HG02938 (cell line): ENCODE results near the gene FAM83G.

Experiments used
- ATAC-seq: cut with Tn5 transposase; IDR thresholded peaks from one replicate; pipeline ENCODE4 v1.9.1; 2021; ENCODE audit warnings: mild to moderate bottlenecking, moderate library complexity; ENCODE audit not compliant: unreplicated experiment

Gene FAM83G

DNA sequence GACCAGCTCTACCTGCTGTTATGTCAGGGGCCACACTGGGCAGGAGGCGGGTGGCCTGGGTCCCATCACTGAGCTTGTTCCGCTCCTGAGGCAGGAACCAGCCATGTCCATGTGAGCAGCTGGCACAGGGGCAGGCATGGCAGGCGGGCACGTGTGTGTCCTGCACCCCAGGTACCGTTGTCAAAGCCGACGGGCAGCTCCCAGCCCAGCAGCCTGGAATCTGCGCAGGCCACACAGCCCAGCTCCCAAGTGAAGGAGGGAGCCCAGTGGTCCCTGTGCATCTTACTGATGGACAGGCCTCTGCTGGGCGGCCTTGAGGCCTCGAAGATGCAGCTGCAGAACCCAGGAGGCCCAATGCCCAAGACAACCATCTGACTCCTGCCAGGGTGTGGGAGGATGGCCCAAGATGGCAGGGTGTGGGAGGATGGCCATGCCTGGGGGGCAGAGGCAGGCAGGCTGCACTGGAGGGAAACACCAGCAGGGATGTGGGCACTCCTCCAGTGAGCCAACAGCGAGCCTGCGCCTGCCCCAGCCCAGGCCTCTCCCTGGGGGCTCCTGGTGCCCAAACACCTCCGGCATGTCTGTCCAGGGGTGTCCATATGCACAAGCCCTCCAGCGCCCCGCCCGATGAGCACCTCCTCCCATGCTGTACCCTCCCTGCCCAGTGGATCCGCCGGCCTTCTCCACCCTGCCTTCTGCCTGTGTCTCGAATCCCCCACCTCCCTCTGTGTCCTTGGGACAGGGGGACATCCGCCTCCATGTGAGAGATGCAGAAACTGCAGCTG lies 12.8 kb downstream of the FAM83G start:
- no peak for ATAC-seq

DNA sequence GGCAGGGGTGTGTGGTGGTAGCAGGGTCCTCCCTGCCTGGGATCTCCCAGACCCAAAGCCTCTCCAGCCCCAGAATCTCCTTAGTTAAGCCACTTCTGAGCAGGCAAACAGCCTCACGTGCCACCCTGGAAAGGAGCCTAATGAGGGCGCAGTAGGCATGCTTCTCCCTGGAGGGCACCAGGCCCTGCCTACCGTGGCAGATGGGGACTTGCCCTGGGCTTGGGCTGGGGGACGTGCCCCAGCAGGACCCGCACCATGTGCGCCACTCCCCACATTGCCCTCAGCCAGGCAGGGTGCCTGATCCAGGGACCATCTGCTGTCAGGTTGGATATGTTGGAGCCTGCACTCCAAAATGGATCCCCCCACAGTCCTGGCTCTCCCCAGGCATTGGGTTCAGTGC lies 14.2 kb downstream of the FAM83G start:
- ATAC-seq: no peak

DNA sequence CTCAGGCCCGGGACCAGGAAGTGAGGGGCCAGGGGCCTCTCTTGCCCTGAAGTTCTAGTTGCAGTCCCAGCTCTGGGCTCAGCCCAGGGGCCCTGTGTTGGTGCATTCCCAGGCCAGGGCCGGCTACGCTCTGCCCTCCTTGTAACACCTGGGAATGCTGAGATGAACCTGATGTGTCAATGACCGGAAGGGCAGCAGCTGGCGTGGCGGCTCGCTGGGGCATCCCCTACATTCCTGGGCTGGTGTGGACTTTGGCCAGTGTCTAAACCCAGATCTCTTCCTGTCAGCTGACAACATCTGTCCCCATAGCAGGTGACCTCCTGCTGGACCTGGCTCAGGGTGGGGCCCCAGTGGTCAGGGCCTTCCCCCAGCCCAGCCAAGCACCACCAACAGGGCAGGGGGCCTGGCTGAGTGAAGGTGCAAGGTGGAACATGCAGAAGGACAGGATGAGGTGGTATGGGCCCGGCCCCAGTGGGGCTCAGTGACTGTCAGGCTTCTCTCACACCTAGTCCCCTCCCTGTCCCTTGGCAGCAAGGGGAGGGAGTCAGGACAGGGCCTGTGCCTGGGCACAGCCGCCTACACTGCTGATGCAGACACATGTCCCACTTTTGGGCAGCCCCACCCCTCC lies 15.9 kb downstream of the FAM83G start:
- ATAC-seq: no peak

DNA sequence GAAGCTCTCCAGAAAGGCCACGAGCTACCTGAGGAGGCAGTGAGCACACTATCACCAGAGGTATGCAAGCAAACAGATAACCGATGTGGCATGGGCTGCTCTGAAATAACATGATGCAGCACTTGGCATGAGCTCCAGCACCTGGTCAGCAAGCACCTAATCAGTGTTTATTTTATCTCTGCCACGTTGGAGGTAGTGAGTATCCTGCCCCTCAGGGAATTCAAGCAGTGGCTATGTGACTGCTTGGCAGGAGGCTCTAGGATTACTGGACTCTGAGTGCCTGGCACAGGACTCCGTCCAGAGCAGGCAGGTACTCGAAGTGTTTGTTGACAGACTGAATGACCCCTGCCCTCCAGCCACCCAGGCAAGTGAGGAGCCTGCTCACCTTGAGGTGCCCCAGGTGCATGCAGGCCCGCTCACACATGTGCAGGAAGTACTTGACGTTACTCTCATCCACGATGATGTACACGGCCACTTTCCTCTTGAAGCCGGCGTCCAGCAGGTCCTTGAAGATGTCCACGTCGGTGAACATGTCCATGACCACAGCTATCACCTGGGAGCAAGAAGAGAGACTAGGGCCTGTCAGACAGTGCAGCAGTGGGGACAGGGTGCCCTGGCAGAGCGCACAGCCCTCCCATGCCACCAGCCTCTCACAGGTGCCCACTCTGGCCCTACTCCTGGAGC lies 16.6 kb downstream of the FAM83G start:
- no peak for ATAC-seq

DNA sequence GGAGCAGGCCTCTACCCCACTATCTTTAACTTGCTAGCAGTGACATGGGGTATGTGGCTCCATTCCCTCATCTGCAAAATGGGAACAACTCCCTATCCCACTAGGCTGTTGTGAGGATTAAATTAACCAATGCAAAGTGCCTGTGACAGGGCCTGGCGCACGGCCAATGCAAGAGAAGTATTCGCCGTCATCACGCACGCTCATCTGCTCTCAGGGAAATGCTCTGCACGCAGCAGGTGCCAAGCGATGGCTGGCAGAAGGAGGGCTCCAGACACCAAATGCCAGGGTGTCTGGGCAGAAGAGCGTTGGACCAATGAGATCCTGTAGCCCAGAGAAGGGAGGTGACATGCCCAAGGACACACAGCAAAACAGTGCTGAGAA lies 17.3 kb downstream of the FAM83G start:
- no peak for ATAC-seq

DNA sequence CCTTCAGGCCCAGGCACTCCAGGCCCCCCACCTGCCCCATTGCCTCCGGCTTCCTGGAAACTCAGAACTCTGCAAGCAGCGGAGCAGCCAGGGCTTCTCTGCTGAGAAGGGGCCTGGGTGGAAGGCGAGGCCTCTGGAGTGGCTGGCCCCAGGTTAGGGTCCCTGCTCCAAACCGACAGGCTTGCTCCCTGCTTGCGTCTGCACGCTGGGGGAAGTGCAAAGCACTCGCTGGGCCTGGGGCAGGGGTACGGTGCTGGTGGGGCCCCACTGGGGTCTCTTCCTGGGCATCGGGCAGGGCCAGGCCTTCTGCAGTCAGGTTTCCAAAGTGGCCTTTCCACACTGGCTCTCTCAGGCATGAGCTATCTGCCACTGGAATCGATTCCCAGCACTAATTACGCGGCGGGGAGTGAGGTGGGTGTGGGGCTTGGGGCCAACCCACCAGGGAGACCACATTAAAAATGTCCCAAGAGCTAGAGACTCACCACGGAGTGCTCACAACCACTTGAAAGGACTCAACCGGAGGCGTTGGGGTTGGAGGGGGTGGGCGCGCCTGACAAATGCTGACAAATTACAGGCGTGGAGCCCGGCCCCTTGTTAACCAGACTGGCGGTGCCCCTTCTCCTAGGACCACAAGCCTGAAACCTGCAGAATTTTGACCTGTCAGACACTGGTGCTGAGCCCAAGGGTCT lies 17.9 kb downstream of the FAM83G start:
- ATAC-seq: no peak

DNA sequence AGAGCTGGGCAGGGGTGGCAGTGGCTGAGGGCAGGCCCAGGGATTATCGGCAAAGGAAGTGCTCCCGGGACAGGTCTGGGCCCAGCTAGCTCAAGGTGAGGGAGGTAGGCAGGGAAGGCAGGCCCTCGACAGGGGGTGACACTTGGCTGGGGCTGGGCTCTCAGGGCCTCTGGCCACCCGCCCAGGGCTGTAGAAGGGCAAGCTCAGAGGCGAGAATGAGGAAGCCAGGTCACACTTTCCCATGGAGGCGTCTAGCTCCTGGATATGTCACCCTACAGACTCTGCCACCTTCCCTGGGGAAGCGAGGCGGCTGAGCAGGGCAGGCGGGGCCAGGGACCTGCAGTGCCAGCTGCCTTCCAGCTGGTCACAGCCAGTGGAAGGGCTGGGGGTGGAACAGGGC lies 19.1 kb downstream of the FAM83G start:
- no peak for ATAC-seq

DNA sequence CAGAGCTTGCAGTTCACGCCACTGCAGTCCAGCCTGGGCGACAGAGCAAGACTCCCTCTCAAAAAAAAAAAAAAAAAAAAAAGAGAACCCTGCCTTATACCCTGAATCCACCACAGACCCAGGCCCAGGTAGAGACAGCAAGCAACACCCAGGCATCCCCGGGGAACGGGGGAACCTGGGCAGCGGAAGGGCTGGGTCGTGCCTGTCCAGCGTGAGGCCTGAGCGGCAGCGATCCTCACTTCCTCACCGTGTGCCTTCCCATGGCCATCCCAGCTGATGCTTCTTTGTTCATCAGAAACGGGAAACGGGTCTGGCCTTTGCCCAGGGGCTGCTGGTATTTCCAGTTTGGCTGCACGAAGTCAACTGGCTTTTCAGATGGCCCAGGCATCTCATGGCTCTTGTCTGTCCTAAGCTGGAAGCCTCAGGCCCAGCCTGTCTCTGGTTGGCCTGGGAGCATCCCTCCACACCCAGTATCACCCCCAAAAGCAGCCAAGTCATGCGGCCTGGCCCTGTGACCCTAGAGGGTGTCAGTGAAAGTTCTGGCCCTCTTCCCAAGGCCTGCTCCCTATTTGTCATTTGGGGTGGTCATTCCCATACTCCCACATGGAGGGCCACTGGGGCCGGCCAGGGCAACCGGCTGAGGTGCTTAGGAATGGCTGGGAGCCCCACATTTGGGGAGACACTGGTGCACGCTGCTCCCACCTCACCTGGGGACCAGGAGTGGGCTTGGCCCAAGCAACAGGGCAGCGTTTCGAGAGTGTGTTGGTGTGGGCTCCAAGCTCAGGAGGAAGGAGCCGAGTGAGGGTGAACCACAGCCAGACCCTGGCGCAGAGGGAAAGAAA lies 20.1 kb downstream of the FAM83G start:
- ATAC-seq: no peak

DNA sequence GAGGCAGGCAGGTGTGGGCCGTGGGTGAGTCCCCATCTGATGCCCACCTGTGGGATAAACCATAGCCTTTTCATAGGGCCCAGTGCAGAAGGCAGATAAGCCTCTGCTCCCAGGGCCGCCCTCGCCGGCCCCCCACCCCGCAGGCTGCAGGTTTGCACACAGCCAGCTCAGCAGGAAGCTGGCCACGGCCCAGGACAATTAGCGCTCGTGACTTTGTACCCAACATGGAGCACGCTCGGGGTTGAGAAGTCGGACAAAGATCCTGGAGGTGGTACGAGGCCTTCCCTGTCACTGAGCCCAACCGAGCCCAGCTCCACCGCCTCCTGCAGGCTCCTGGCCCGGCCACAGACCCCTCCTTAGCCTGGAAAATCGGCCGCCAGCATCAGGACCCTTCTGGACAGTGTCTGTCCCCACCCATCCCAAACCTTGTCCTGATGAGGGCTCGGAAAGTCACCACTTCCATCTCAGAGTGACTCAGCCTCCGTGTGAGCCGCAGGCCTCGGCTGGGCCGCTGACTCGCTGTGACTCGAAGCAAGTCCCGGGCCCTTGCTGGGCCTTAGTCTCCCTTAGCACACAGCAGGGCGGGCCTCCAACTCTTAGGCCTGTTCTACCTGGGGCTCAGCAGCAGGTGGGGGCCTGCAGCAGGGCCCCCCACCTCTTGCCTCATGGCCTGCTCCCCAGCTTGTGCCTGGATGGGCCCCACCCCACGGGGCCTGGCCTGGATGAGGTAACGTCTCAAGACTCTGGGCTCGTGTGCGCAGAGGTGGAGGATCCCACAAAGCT lies 22.7 kb downstream of the FAM83G start:
- ATAC-seq: no peak

DNA sequence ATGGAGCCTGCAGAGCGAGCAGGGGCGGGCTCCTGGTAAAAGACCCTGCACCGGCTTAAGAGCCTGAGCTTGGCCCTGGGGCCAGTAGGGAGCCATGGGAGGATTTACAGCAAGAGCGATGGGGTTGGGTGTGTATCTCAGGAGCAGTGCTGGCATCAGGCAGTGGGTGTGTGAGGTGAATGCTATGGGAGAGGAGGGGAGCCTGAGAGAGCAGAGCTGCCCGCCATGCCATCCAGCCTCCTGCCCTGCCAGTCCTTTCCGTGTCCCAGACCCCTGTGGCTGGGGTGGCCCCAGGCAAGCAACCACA lies 23.3 kb downstream of the FAM83G start:
- no peak for ATAC-seq

DNA sequence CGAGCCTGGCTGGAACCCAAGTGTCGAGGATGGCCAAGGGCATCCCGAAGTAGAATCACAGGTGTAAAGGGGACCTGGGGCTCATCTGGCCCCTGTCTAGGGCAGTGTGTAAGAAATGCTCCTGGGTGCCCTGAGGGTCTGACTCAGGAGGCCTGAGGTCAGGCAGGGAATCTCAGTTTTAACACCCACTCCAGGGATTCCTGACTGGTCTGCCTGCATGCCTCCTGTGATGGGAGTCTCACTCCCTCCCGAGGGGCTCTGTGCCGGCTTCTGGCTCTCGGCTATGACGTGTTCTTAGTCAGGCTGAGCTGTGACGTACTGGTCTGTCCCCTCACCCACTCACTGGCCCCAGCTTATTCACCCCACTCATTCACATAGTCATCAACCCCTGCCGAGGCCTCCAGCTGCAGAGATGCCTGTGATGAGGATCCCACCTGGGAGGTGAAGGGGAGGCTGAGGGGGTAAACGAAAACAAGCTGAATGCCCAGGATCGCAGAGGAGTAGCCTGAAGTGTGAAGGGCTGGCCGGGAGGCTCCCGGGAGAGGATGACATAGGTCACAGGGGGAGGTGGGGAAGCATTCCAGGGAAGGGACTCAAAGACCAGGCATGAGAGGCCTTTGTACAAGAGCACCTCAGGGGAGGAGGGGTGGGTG lies 23.8 kb downstream of the FAM83G start:
- ATAC-seq: no peak

DNA sequence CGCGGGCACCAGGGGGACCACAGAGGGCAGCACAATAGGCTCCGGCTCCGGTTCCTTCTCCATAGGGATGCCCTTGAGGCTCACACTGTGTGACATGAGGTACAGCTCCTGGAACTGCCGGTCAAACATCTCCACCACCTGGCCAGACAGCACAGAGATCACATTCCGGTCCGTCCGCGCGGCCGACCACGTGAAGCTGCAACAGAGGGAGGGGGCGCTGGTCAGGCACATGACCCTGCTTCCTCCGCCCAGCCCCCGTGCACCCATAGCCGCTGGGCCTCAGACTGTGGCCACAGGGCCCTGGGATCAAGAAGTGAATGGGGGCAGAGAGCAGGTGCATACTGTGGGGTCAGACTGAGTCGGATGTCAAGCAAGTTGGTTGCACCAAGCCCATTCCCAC lies 25.9 kb downstream of the FAM83G start:
- no peak for ATAC-seq

DNA sequence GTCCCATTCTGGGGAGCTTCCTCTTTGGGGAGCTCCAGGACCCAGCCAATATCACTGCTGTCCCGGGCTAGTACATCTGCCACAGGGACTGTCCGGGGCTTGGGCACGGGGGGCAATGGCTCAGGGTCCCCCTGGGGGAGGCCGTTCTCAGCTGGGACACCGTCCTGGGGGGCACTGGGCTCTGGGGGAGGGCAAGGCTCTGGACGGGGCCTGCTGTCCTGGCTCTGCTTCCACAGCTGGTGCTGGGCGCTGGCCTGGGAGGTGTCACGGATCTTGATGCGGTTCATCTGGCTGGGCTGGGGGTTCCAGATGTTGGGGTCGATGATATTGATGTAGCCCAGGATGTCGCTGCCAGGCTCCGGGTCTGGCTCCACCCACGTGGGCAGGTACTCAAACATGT lies 26.5 kb downstream of the FAM83G start:
- ATAC-seq: no peak

DNA sequence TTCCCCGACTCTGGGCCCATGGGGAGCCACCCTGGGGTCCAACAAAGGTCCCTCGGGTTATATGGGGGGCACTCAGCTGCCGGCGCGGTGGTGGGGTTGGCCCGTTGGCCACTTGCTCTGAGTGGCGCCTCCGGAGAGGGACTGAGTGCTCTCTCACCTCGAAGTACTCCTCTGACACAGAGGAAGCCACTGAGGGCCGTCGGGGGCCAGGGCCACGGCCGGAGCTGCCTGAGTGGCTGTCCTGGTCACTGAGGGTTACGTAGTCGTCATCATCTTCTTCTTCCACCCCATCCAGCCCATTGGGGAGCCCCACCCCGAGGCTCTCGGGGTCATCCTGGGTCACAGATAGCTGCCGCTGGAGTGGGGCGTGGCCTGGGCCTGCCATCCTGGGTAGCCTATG lies 26.9 kb downstream of the FAM83G start:
- no peak for ATAC-seq

DNA sequence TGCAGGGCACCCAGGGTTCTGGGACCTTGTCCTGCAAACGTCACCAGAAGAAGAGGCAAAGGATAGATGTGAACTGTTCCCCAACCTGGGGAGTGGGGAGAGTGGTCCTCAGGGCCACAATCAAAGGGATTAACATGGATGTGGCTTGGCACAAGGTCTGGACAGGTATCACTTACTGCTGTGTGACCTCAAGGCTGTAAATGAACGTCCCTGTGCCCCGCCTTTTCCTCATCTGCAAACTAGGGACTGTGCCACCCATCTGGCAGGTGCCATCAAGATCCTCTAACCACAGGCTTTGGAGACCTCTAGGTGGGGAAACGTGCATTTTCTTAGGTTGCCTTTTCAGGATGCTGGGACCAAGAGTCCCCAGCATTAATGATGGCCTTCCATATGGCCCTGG lies 27.5 kb downstream of the FAM83G start:
- no peak for ATAC-seq

DNA sequence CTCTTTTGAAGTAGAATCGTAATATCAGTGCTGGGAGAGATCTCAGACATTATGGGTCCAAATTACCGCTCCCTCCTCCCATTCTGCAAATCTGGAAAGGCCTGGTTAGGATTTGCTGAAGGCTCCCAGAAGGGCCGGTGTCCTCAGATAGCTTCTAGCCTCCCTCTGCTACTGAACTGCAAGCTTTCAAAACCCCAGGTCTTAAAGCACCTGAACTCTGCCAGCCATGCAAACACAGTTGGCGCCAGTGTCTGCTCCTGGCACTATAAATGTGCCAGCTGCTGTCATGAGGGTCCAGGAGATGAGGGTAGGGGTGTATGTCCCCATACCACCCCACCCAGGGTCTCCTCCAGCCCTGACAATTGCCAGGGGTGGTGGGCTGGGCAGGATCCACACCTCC lies 28.4 kb downstream of the FAM83G start:
- ATAC-seq: no peak

DNA sequence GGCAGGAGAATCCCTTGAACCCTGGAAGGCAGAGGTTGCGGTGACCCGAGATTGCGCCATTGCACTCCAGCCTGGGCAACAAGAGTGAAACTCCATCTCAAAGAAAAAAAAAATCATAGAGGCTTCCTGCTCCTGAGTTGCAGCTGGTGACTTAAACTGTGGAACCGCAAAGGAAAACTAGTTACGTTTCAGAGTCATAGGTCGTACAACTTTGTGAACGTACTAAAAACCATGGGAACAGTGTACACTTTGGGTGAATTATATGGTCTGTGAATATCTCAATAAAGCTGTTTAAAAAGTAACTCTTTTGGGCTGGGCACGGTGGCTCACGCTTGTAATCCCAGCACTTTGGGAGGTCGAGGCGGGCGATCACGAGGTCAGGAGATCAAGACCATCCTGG lies 29.0 kb downstream of the FAM83G start:
- no peak for ATAC-seq

DNA sequence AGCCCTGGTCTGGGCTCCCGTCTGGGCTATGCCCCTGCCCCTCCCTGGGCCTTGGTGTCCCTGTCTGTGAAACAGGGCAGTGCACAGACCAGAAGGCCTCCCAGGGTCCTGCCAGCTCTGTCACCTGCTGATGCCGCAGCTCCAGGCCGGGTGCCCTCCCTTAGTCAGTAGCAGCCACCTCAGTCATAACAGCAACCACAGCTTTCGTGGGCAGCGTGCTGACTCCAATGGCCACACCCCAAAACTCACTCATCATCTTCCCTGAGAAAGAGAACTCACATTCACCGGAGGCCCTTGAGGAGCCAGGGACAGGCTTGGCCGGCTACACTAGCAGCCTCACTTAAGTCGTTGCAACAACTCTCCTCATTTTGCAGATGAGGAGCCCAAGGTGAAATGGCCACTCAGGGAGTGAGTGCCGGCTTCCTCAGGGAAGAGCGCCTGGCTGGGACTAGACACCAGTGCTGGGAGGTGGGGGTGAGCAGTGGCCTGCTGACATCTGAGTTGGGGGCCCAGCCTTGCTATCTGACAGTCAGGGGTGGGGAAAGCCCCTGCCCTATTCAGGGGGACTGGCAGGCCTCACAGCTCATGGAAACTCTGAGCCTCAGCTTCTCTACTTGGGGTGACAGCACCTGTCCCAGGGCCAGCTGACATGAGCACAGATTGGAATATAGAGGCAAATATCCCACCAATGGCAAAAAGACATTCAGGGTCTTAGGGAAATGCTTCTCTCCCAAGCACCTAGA lies 30.0 kb downstream of the FAM83G start:
- no peak for ATAC-seq

DNA sequence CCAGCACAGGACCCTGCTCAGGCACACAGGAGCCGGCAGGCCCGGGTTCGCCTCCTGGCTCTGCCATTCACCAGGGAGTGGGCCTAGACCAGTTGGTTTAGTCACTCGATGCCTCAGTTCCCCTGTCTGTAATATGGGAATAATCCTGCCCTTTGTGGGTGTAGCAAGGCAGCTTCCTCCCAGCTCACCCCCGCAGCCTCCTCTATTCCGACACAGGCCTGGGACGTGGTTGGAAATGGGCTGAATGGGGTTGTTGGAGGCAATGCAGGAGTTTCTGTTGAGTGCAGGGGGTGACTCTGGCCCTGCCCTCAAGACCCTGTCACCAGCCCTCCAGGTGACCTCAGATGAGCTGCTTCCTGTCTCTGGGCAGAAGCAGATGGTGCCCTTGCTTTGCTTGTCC lies 32.8 kb downstream of the FAM83G start:
- ATAC-seq: no peak
